ENCODE data around the gene TRA2B. TPM values are rescaled to one million over a fixed set of nuclear protein-coding genes. Genes with fewer than 3 reads are reported as not detected.

TRA2B gene
- total and polyA plus RNA-seq, 7 donors: 62.5 to 159 (median 113) TPM

GRCh38 chr3:185982632-185983031 lies 44.8 kb upstream of the TRA2B start:
- intact Hi-C loops (cut with DNase I): loop anchor here (2.0 to 5.0 kb wide), 3 partner anchors 260 to 635 kb away; partner anchors contain the start of gene CRYGS
- no peak overlapping the region for H3K27ac ChIP-seq
- no peak for TF ChIP-seq POLR2A (IDR thresholded peaks at IDR 0.05)
- no peak for TF ChIP-seq CTCF (IDR thresholded peaks at IDR 0.05)
- TF ChIP-seq POLR2AphosphoS5 (IDR thresholded peaks at IDR 0.05): no peak

DNA sequence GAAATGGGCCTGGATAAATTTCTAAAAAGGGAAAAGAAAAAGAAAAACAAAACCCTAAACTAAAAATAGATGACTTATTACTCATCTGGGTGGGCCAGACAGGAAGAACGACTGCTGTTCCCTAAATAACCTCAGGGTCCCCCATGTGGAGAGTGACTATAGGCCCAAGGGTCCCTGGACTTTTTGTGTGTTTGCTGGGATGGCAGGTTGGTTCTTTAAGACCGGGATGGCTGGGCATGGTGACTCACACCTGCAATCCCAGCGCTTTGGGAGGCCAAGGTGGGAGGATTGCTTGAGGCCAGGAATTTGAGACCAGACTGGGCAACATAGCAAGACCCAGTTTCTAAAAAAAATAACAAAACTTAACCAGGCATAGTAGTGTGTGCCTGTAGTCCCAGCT lies 43.8 kb upstream of the TRA2B start:
- no peak for DNase-seq
- 67 to 69% methylated on average over 3 of the region's 3 CpGs for WGBS, 2 donors

More at GRCh38 chr3:185982632-185983031, 44.8 kb upstream of the TRA2B start:
- no peak for DNase-seq
- Histone ChIP-seq H3K36me3 (no peaks in the 10 kb centered on the region), H3K27me3 (peaks cover 0 to 11% (median 6%) of the 10 kb centered on the region in 3 donors), H3K4me3 (no peak overlapping the region), H3K9me3 (no peaks in the 10 kb centered on the region), H3K4me1 (peaks cover 0 to 6% (median 4%) of the 10 kb centered on the region in 4 donors)
- WGBS, 2 donors: 65 to 77% methylated on average over 3 of the region's 3 CpGs

GRCh38 chr3:185979721-185980121 lies 41.9 kb upstream of the TRA2B start:
- no peaks in the 10 kb centered on the region for H3K36me3 ChIP-seq
- H3K27me3 ChIP-seq: peaks cover 0 to 11% (median 6%) of the 10 kb centered on the region in 3 donors
- H3K4me1 ChIP-seq: peaks cover 0 to 6% (median 4%) of the 10 kb centered on the region in 4 donors
- WGBS, 2 donors: 88 to 91% methylated on average over 8 of the region's 8 CpGs
- no peak for DNase-seq
- H3K9me3 ChIP-seq: no peaks in the 10 kb centered on the region
- TF ChIP-seq CTCF (IDR thresholded peaks at IDR 0.05): no peak
- TF ChIP-seq EP300 (IDR thresholded peaks at IDR 0.05): no peak
- no peak for TF ChIP-seq POLR2AphosphoS5 (IDR thresholded peaks at IDR 0.05)
- no peak for TF ChIP-seq POLR2A (IDR thresholded peaks at IDR 0.05)
- H3K4me3 ChIP-seq: no peak overlapping the region
- no peak overlapping the region for H3K27ac ChIP-seq
- intact Hi-C loops (cut with DNase I): loop anchor here (5.0 kb wide), 2 partner anchors 563 to 638 kb away; partner anchors contain the start of gene CRYGS

More for the DNA sequence above, 43.8 kb upstream of the TRA2B start:
- Histone ChIP-seq H3K36me3 (no peaks in the 10 kb centered on the region), H3K4me3 (no peak overlapping the region), H3K27me3 (peaks cover 0 to 11% (median 6%) of the 10 kb centered on the region in 3 donors), H3K27ac (no peak overlapping the region), H3K4me1 (peaks cover 0 to 6% (median 4%) of the 10 kb centered on the region in 4 donors), H3K9me3 (no peaks in the 10 kb centered on the region)
- intact Hi-C loops (cut with DNase I): loop anchor here (2.0 to 5.0 kb wide), 3 partner anchors 261 to 636 kb away; partner anchors contain the start of gene CRYGS
- TF ChIP-seq CTCF (IDR thresholded peaks at IDR 0.05): no peak
- no peak for TF ChIP-seq POLR2AphosphoS5 (IDR thresholded peaks at IDR 0.05)
- no peak for TF ChIP-seq POLR2A (IDR thresholded peaks at IDR 0.05)
- TF ChIP-seq EP300 (IDR thresholded peaks at IDR 0.05): no peak

- peaks cover 0 to 3% (median 1%) of the 10 kb centered on the region in 4 donors for H3K4me1 ChIP-seq
- DNase-seq: no peak
- H3K4me3 ChIP-seq: no peak overlapping the region
- no peak for TF ChIP-seq EP300 (IDR thresholded peaks at IDR 0.05)
- no peak for TF ChIP-seq CTCF (IDR thresholded peaks at IDR 0.05)
- no peaks in the 10 kb centered on the region for H3K9me3 ChIP-seq
- H3K27ac ChIP-seq: no peak overlapping the region
- WGBS, 2 donors: 75 to 76% methylated on average over 5 of the region's 5 CpGs
- H3K27me3 ChIP-seq: peaks cover 0 to 4% (median 0%) of the 10 kb centered on the region in 3 donors
- intact Hi-C loops (cut with DNase I): no loop called here
- H3K36me3 ChIP-seq: no peaks in the 10 kb centered on the region
These were observed 40.7 kb upstream of the TRA2B start for GRCh38 chr3:185978516-185978915.

DNA sequence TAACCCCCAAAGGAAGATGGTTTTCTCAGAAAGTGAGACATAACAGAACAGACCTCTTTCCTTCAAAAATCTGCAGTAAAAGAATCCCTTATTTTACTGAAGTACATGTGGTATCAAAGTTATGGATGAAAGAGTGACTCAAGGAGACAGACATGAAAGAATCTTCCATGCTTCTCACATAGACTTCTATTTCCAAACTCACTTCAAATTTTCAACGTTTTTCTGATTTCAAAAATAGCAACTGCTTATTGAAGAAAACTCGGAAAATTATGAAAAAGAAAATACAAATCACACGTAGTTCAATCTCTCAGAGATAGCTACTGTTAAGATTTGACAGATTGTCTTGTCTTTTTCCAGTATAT lies 39.8 kb upstream of the TRA2B start:
- 47 to 53% methylated on average over 3 of the region's 3 CpGs for WGBS, 2 donors
- TF ChIP-seq CTCF (IDR thresholded peaks at IDR 0.05) (peak in 1 of 4 experiments; percentile 38), POLR2A (IDR thresholded peaks at IDR 0.05) (no peak)
- intact Hi-C loops (cut with DNase I): no loop called here

More for the DNA sequence above, 39.8 kb upstream of the TRA2B start:
- Histone ChIP-seq H3K4me1 (no peaks in the 10 kb centered on the region), H3K4me3 (no peak overlapping the region), H3K9me3 (no peaks in the 10 kb centered on the region), H3K27ac (no peak overlapping the region), H3K36me3 (no peaks in the 10 kb centered on the region), H3K27me3 (no peaks in the 10 kb centered on the region)
- no peak for DNase-seq
